Measurements from ENCODE around the gene VPREB1. TPM values are rescaled to one million over a fixed set of nuclear protein-coding genes. Genes with fewer than 3 reads are reported as not detected.
"Not testable (repeated sequence)": the region's sequence is repeated elsewhere in the genome, so short reads cannot be mapped to it uniquely, and the experiment has no call there.

The VPREB1 gene
- total and polyA plus RNA-seq, 2 donors, result not detected

DNA sequence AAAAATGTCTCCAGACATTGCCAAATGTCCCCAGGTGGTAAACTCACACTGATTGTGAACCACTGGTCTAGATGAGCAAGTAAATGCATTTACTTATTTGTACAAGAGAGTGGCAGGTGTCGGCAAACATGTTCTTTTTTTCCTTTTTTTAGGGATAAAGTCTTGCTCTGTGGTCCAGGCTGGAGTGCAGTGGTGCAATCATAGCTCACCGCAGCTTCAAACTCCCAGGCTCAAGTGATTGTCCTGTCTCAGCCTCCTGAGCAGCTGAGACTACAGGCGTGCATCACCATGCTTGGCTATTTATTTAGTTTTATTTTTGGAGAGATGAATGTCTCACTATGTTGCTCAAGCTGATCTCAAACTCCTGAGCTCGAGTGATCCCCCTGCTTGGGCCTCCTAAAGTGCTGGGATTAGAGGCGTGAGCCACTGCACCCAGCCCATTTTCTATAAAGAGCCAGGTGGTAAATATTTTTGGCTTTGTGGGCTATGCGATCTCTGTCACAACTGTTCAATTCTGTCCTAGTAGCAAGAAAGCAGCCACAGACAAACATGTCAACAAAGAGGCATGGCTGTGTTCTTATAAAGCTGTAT, 1.4 kb downstream of the VPREB1 start:
- no peak for DNase-seq (ENCODE audit: extremely low spot score)
- WGBS, result 55% methylated on average over 6 of the region's 6 CpGs
- H3K4me1 ChIP-seq (ENCODE audit: insufficient read depth), result no peaks in the 10 kb centered on the region
- H3K36me3 ChIP-seq (ENCODE audit: insufficient read depth), result no peaks in the 10 kb centered on the region
- no peak overlapping the region for H3K27ac ChIP-seq (ENCODE audit: low read depth)
- no peak overlapping the region for H3K4me3 ChIP-seq (ENCODE audit: low read depth, low read length)

DNA sequence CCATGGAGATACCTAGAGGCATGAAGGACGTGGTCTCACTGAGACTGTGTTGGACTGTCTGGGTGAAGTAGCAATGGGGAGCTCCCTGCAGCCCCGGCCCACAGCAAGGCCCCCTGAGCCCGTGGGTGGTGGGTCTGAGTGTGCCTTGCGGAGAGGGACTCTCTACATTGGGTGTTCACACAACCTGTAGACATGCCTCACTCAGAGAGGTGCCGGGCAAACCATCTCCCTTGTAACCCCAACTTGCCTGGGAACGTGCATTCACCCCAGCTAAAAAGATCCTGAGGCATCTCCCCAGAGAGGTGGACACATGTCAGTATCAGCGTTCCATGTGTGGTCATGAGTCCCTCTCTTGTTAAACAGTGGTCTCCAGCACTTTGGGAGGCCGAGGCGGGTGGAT, 2.1 kb downstream of the VPREB1 start:
- Histone ChIP-seq H3K36me3 (ENCODE audit: insufficient read depth) (no peaks in the 10 kb centered on the region), H3K27ac (ENCODE audit: low read depth) (no peak overlapping the region), H3K4me1 (ENCODE audit: insufficient read depth) (no peaks in the 10 kb centered on the region), H3K4me3 (ENCODE audit: low read depth, low read length) (no peak overlapping the region)
- no peak for DNase-seq (ENCODE audit: extremely low spot score)
- 72% methylated on average over 9 of the region's 9 CpGs for WGBS

DNA sequence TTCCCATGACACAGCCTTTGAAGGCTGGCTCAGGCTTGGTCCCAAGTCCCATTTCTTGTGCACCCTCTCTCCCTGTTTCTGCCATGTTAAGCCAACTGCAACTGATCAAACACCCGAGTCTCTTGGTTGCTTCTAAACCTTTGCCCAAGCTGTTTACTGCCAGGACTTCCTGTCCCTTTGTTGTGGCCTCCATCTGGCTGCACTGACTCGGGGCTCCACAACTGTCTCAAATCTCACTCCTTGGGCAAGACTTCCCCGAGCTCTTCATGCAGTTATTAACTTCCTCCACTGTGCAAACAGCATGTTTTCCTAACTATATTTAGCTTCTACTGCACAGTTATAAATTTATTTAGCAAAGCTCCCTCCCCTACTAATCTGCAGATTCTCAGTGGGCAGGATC, 4.3 kb downstream of the VPREB1 start:
- no peak overlapping the region for H3K4me3 ChIP-seq (ENCODE audit: low read depth, low read length)
- no peaks in the 10 kb centered on the region for H3K36me3 ChIP-seq (ENCODE audit: insufficient read depth)
- H3K4me1 ChIP-seq (ENCODE audit: insufficient read depth), result no peaks in the 10 kb centered on the region
- WGBS, result 13% methylated on average over 3 of the region's 3 CpGs
- H3K27ac ChIP-seq (ENCODE audit: low read depth), result no peak overlapping the region
- no peak for DNase-seq (ENCODE audit: extremely low spot score)

DNA sequence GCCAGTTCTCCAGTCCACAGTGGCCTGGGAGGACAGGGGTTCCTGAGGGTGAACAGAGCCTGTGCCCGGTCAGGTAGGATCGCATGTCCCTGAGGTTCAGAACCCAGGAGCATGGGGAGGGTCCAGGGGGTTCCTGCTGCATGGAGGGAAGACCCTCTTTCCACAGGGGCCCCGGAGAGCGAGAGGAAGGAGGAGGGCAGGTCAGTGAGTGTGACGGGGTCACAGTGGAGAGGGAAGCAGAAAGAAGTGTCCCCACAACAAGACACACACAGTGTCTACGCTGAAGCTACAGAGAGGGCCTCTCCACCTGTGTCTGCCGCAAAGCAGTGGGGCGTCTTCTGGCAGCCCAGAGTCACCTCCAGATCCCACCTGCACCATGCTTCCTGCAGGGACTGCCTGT, 6.1 kb downstream of the VPREB1 start:
- H3K4me3 ChIP-seq (ENCODE audit: low read depth, low read length); H3K4me1 ChIP-seq (ENCODE audit: insufficient read depth); H3K36me3 ChIP-seq (ENCODE audit: insufficient read depth); H3K27ac ChIP-seq (ENCODE audit: low read depth); DNase-seq (ENCODE audit: extremely low spot score): not testable (repeated sequence)
- 81% methylated on average over 8 of the region's 8 CpGs for WGBS

DNA sequence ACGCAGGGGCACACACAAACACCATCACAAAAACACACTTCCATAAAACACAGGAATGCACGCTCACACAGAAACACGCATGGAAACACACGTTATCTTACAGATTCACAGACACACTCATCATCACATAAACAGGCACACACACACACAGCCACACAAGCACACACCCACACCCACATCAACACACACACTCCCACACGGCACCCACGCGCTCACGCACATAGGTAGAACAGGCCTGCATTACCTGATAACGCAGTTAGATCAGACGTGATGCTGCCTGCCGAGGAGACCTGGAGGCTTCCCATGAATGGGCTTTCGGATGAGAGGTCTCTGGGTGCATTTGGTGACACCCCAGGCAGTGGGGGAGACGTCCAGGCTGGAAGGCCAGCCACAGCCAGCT, 11.5 kb downstream of the VPREB1 start:
- 76% methylated on average over 13 of the region's 13 CpGs for WGBS
- not testable (repeated sequence) for H3K4me3 ChIP-seq (ENCODE audit: low read depth, low read length); H3K27ac ChIP-seq (ENCODE audit: low read depth); H3K4me1 ChIP-seq (ENCODE audit: insufficient read depth); DNase-seq (ENCODE audit: extremely low spot score); H3K36me3 ChIP-seq (ENCODE audit: insufficient read depth)

DNA sequence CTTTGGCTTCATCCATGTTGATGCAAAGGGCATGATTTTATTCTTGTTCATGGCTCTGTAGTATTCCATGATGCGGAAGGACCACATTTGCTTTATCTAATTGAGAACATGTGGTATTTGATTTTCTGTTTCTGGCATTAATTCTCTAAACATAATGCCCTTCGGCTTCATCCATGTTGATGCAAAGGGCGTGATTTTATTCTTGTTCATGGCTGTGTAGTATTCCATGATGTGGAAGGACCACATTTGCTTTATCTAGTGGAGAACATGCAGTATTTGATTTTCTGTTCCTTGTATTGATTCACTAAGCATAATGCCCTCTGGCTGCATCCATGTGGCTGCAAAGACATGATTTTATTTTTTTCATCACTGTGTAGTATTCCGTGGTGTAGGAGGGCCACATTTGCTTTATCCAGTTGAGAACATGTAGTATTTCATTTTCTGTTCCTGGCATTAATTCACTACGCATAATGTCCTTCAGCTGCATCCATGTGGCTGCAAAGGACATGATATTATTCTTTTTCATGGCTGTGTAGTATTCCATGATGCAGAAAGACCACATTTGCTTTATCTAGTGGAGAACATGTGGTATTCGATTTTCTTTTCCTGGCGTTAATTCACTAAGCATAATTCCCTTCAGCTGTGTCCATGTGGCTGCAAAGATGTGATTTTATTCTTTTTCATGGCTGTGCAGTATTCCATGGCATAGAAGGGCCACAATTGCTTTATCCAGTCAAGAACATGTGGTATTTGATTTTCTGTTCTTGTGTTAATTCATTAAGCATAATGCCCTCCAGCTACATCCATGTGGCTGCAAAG, 14.2 kb downstream of the VPREB1 start:
- H3K27ac ChIP-seq (ENCODE audit: low read depth); DNase-seq (ENCODE audit: extremely low spot score); H3K4me3 ChIP-seq (ENCODE audit: low read depth, low read length); H3K4me1 ChIP-seq (ENCODE audit: insufficient read depth); H3K36me3 ChIP-seq (ENCODE audit: insufficient read depth): not testable (repeated sequence)
- WGBS, result 91% methylated on average over 7 of the region's 7 CpGs

DNA sequence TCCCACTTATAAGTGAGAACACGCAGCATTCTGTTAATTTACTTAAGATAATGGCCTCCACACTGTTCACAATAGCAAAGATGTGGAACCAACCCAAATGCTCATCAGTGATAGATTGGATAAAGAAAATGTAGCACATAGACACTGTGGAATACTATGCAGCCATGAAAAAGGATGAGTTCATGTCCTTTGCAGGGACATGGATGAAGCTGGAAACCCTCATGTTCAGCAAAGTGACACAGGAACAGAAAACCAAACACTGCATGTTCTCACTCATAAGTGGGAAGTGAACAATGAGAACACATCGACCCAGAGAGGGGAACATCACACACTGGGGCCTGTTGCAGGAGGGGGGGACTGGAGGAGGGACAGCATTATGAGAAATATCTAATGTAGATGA, 15.6 kb downstream of the VPREB1 start:
- not testable (repeated sequence) for H3K36me3 ChIP-seq (ENCODE audit: insufficient read depth); H3K27ac ChIP-seq (ENCODE audit: low read depth); H3K4me1 ChIP-seq (ENCODE audit: insufficient read depth); H3K4me3 ChIP-seq (ENCODE audit: low read depth, low read length); DNase-seq (ENCODE audit: extremely low spot score)
- 93% methylated on average over 2 of the region's 2 CpGs for WGBS

DNA sequence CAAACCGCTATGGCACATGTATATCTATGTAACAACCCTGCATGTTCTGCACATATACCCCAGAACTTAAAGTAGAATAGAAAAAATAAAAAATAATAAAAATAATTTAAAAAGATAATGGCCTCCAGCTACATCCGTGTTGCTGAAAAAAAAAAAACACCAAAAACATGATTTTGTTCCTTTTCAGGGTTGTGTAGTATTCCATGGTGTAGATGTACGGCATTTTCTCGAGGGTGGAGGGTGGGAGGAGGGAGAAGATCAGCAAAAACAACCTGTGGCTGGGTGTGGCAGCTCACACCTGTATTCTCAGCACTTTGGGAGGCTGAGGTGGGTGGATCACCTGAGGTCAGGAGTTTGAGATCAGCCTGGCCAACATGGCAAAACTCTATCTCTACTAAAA, 16.0 kb downstream of the VPREB1 start:
- not testable (repeated sequence) for H3K4me3 ChIP-seq (ENCODE audit: low read depth, low read length); H3K4me1 ChIP-seq (ENCODE audit: insufficient read depth); H3K36me3 ChIP-seq (ENCODE audit: insufficient read depth); DNase-seq (ENCODE audit: extremely low spot score); H3K27ac ChIP-seq (ENCODE audit: low read depth)
- 84% methylated on average over 4 of the region's 4 CpGs for WGBS

DNA sequence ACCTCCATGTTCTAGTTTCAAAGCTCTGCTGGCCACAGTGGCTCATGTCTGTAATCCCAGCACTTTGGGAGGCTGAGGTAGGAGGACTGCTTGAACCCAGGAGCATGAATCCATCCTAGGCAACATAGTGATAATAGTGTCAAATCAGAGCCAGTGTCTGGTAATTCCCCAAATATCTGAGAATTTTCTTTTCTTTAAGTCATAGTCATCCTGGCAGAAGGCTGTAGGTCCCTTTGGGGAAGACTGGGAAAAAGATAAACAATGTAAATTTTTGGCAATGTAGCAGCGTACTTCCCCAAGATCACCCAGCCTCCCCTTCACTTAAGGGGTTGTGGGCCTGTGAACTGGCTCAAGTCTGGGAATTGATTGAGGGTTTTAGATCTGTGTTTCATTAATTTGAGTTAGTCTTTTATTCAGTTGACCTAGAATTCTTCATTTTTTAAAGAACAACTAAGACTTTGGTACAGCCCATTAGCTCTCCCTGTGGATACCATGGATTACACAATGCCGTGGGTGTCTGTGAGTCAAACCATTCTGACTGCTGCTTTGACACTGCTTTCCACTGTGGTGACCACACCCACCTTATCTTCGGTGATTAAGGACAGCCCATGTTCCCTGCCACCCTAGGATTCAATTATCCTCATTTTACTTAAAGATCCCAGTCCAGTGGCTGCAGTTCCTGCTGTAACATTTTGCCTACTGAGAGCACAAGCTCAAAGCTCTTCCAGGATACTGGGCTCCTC, 17.9 kb downstream of the VPREB1 start:
- not testable (repeated sequence) for H3K4me1 ChIP-seq (ENCODE audit: insufficient read depth); H3K4me3 ChIP-seq (ENCODE audit: low read depth, low read length); H3K27ac ChIP-seq (ENCODE audit: low read depth); H3K36me3 ChIP-seq (ENCODE audit: insufficient read depth); DNase-seq (ENCODE audit: extremely low spot score)
- 32% methylated on average over 3 of the region's 3 CpGs for WGBS

DNA sequence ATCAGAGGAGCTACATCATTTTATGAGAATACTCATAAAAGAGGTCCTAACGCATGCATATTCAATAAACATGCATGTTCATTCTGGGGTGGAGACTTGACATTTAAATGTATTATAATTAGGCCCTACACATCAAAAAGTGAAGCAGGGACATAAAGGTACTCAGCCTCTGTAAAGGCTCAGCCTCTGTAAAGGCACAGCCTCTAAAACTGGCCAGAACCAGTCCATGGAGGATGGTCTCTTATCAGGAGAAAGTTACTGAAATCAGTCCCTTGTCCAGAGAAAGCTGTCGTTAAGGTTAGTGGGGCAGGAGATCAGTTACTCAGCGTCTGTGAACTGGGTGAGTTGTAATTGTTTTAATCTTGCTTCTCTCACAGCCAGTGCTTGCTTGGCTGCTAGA, 19.2 kb downstream of the VPREB1 start:
- not testable (repeated sequence) for H3K4me1 ChIP-seq (ENCODE audit: insufficient read depth); H3K27ac ChIP-seq (ENCODE audit: low read depth); H3K36me3 ChIP-seq (ENCODE audit: insufficient read depth); DNase-seq (ENCODE audit: extremely low spot score); H3K4me3 ChIP-seq (ENCODE audit: low read depth, low read length)
- WGBS, result 57% methylated on average over 3 of the region's 3 CpGs

DNA sequence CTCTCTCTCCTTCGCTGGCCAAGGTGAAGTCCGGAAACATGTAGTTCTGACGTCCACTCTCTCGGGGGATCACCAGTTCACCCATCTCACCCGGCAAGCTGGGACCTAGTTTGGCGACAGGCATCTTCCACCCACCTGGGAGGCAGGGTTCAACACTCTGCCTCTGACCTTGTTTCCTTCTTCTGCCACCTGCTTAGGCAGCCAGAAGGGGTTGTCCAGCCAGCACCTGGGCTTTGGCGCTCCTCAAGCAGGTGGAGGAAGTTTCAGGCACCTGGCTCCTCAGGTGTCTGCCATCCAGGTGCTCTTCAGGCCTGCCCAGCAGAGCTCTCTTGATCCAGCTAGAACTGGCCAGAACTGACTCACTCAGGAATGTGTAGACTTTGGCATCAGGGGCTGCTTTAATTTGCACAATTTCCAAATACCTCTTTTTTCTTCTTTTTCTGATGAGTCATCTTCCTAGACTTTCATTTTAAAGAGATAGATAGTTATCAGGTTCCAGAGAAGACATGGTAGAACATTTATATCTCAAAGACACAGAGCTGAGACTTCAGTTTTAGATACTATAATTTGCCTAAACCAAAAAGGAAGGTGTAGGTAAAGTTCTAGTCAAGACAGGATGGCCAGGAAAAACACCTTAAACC, 25.6 kb downstream of the VPREB1 start:
- H3K4me1 ChIP-seq (ENCODE audit: insufficient read depth); H3K36me3 ChIP-seq (ENCODE audit: insufficient read depth); H3K27ac ChIP-seq (ENCODE audit: low read depth); H3K4me3 ChIP-seq (ENCODE audit: low read depth, low read length); DNase-seq (ENCODE audit: extremely low spot score): not testable (repeated sequence)
- WGBS, result 90% methylated on average over 7 of the region's 7 CpGs

DNA sequence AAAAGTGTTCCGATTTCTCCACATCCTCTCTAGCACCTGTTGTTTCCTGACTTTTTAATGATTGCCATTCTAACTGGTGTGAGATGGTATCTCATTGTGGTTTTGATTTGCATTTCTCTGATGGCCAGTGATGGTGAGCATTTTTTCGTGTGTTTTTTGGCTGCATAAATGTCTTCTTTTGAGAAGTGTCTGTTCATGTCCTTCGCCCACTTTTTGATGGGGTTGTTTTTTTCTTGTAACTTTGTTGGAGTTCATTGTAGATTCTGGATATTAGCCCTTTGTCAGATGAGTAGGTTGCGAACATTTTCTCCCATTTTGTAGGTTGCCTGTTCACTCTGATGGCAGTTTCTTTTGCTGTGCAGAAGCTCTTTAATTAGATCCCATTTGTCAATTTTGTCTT, 32.8 kb downstream of the VPREB1 start:
- not testable (repeated sequence) for H3K36me3 ChIP-seq (ENCODE audit: insufficient read depth); H3K27ac ChIP-seq (ENCODE audit: low read depth); H3K4me1 ChIP-seq (ENCODE audit: insufficient read depth); H3K4me3 ChIP-seq (ENCODE audit: low read depth, low read length); DNase-seq (ENCODE audit: extremely low spot score)
- 97% methylated on average over 3 of the region's 4 CpGs for WGBS

DNA sequence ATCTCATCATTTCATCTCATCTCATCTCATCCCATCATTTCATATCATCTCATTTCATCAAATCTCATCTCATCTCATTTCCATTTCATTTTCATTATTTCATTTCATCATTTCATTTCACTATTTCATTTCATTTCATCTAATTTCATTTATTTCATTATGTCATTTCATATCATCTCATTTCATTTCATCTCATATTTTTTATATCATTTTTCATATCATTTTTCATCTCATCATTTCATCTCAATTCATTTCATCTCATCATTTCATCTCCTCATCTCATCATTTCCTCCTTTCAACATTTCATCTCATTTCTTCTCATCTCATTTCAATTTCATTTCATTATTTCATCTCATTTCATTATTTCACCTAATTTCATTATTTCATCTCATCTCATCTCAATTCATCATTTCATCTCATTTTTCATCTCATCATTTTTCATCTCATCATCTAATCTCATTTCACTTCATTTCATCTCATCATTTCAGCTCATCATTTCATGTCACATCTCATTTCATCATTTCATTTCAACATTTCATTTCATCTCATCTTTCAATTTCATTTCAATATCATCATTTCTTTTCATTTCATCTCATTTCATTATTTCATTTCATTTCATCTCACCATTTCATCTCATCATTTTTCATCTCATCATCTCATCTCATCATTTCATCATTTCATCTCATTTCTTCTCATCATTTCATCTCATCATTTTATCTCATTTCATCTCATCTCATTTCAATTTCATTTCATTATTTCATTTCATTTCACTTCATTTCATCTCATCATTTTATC, 40.6 kb downstream of the VPREB1 start:
- H3K4me3 ChIP-seq (ENCODE audit: low read depth, low read length); DNase-seq (ENCODE audit: extremely low spot score); H3K27ac ChIP-seq (ENCODE audit: low read depth); H3K4me1 ChIP-seq (ENCODE audit: insufficient read depth); H3K36me3 ChIP-seq (ENCODE audit: insufficient read depth): not testable (repeated sequence)
